ENCODE results near the gene UBE2J2.
"Not testable (repeated sequence)": the region's sequence is repeated elsewhere in the genome, so short reads cannot be mapped to it uniquely, and the experiment has no call there.

The UBE2J2 gene

DNA sequence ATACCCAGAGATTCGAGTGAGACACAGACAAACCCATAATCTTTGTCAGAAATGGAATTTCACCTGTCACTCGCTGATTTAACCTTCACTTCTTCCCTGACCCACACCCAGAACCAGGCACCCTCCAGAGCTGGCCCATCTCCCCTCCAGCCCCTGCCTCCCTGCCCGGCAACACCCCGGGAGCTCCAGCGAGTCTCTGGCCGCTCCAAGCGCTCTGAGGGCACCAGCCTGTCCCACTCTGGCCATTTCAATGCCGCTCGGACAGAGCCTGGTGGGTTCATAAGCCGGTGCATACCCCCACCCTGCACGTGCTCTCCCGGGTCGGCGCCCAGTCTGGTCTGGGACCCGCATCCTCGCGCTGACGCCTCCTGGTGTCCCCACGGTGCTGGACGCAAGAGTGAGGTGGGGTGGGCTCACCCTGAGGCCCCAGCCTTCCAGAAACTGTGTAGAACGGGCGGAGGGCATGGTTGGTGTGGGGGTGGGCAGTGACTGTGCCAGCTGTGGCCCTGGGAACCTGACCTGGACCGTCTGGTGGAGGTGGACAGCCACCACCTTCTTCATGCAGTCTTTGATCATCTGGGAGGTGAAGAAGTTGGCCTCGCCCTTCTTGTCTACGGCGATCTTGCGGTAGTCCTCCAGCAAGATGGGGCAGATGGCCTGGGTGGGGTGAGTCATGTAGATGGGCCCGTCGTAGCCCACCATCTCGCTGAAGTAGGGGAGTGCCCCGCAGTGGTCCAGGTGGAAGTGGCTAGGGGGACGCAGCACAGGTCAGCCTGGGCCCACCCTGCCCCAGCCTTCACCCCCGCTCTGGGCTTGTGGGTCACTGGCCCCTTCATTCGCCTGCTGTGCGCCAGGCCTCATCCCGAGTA, 45.4 kb upstream of the UBE2J2 start:
- TF ChIP-seq, protein P1, sequence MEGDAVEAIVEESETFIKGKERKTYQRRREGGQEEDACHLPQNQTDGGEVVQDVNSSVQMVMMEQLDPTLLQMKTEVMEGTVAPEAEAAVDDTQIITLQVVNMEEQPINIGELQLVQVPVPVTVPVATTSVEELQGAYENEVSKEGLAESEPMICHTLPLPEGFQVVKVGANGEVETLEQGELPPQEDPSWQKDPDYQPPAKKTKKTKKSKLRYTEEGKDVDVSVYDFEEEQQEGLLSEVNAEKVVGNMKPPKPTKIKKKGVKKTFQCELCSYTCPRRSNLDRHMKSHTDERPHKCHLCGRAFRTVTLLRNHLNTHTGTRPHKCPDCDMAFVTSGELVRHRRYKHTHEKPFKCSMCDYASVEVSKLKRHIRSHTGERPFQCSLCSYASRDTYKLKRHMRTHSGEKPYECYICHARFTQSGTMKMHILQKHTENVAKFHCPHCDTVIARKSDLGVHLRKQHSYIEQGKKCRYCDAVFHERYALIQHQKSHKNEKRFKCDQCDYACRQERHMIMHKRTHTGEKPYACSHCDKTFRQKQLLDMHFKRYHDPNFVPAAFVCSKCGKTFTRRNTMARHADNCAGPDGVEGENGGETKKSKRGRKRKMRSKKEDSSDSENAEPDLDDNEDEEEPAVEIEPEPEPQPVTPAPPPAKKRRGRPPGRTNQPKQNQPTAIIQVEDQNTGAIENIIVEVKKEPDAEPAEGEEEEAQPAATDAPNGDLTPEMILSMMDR (IDR thresholded peaks at IDR 0.05; ENCODE audit: extremely low read depth, missing control alignments): no peak
- DNase-seq (ENCODE audit: low spot score): no peak

- TF ChIP-seq, protein P1 (IDR thresholded peaks at IDR 0.05; ENCODE audit: extremely low read depth, missing control alignments): no peak
- no peak for DNase-seq (ENCODE audit: low spot score)
Observed at GRCh38 chr1:1318131-1318652, 44.5 kb upstream of the UBE2J2 start.

- TF ChIP-seq, protein P1 (IDR thresholded peaks at IDR 0.05; ENCODE audit: extremely low read depth, missing control alignments): no peak
Observed at GRCh38 chr1:1317420-1317819, 43.8 kb upstream of the UBE2J2 start.

GRCh38 chr1:1316199-1316598, 42.5 kb upstream of the UBE2J2 start:
- DNase-seq (ENCODE audit: low spot score): not testable (repeated sequence)

More at GRCh38 chr1:1317420-1317819, 43.8 kb upstream of the UBE2J2 start:
- DNase-seq (ENCODE audit: low spot score): no peak

GRCh38 chr1:1315435-1315954, 41.8 kb upstream of the UBE2J2 start:
- DNase-seq (ENCODE audit: low spot score): no peak
- TF ChIP-seq, protein P1 (IDR thresholded peaks at IDR 0.05; ENCODE audit: extremely low read depth, missing control alignments): no peak

DNA sequence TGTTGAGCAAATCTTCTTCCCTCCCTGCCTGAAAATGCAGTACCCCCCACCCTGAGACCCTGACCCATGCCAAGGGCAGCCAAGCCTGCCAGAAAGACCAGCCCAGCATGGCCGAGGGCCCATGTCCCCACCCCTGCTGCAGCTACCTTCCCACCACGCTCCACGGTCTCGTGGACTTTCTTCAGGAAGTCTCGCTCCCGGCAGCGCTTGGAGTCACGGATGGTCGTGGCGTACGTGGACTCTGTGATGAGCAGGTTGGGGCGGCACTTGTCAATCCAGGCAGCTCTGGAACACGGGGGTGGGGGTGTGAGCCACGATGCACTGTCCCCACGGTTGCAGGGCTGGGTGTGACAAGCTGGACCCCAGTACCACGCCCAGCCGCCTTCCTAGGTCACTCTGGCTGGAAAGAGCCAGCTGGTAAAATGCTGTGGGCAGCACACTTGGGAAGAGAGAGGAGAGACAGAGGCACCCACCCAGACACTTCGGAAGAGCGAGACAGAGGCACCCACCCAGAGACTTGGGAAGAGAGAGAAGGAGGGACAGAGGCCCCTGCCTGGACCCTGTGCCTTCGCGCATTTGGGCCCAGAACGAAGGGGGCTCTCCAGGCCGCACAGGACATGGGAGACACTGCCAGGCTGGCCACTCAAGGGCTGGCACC, 41.2 kb upstream of the UBE2J2 start:
- no peak for DNase-seq (ENCODE audit: low spot score)
- TF ChIP-seq, protein P1 (IDR thresholded peaks at IDR 0.05; ENCODE audit: extremely low read depth, missing control alignments): no peak

- TF ChIP-seq, protein P1 (IDR thresholded peaks at IDR 0.05; ENCODE audit: extremely low read depth, missing control alignments): no peak
- no peak for DNase-seq (ENCODE audit: low spot score)
Observed at GRCh38 chr1:1314237-1314586, 40.6 kb upstream of the UBE2J2 start.
